ENCODE results near the gene KCNH1. TPM values are rescaled to one million over a fixed set of nuclear protein-coding genes. Genes with fewer than 3 reads are reported as not detected.

The KCNH1 gene
- total and polyA plus RNA-seq, 4 donors, result not detected

DNA sequence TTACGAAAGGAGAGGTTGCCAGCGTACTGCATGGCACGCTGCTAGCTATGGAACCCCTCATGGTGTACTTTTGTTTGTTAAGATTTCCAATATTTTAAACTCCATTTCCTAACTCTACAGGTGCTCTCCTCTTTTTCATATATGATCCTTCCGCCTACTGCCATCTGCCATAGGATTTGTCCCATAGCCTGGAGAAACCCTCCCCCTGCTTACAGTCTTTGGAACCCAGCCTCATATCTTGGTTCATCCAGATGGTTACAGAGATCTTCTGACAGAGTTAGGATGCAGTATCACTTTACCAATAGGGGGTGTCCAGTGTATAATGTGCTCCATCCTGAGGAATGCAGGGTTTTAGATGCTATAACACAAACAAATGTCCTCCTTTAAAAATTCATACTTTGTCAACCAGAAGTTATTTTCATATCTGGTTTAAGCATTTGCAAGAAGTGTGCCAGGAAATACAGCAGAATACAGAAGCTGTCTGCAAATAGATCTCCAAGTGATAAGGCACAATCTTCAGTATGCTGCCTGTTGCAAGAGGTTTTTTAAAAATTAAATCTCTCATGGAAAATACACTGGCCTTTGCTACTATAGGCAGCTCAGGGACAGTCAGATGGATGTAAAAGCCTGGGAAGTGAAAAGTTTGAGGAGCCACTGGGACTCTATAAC is 377.8 kb downstream of the KCNH1 start:
- WGBS, result 96% methylated on average over 4 of the region's 4 CpGs
- no peak for DNase-seq (ENCODE audit: low spot score)
- Histone ChIP-seq H3K36me3 (ENCODE audit: control insufficient read depth in 4 of 4, insufficient read depth in 3 of 4, low read depth in 1 of 4, low read length in 3 of 4) (no peaks in the 10 kb centered on the region), H3K4me3 (ENCODE audit: low read depth in 1 of 3, low read length in 3 of 3) (no peak overlapping the region), H3K9ac (ENCODE audit: low read depth in 1 of 2, low read length in 2 of 2) (no peak overlapping the region), H3K27me3 (ENCODE audit: control insufficient read depth in 4 of 4, insufficient read depth in 4 of 4, low read length in 3 of 4) (no peaks in the 10 kb centered on the region), H3K4me1 (ENCODE audit: control insufficient read depth in 4 of 4, insufficient read depth in 4 of 4, low read length in 3 of 4) (no peaks in the 10 kb centered on the region), H3K9me3 (ENCODE audit: control insufficient read depth in 4 of 4, low read length in 3 of 4) (no peaks in the 10 kb centered on the region), H3K27ac (ENCODE audit: low read depth in 1 of 2, low read length in 2 of 2) (no peak overlapping the region)
- TF ChIP-seq, protein P1, sequence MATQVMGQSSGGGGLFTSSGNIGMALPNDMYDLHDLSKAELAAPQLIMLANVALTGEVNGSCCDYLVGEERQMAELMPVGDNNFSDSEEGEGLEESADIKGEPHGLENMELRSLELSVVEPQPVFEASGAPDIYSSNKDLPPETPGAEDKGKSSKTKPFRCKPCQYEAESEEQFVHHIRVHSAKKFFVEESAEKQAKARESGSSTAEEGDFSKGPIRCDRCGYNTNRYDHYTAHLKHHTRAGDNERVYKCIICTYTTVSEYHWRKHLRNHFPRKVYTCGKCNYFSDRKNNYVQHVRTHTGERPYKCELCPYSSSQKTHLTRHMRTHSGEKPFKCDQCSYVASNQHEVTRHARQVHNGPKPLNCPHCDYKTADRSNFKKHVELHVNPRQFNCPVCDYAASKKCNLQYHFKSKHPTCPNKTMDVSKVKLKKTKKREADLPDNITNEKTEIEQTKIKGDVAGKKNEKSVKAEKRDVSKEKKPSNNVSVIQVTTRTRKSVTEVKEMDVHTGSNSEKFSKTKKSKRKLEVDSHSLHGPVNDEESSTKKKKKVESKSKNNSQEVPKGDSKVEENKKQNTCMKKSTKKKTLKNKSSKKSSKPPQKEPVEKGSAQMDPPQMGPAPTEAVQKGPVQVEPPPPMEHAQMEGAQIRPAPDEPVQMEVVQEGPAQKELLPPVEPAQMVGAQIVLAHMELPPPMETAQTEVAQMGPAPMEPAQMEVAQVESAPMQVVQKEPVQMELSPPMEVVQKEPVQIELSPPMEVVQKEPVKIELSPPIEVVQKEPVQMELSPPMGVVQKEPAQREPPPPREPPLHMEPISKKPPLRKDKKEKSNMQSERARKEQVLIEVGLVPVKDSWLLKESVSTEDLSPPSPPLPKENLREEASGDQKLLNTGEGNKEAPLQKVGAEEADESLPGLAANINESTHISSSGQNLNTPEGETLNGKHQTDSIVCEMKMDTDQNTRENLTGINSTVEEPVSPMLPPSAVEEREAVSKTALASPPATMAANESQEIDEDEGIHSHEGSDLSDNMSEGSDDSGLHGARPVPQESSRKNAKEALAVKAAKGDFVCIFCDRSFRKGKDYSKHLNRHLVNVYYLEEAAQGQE (IDR thresholded peaks at IDR 0.05), result no peak
- TF ChIP-seq FOXA1 (IDR thresholded peaks at IDR 0.05) (no peak), RAD21 (IDR thresholded peaks at IDR 0.05) (no peak), SP1 (IDR thresholded peaks at IDR 0.05) (no peak), NR2F2 (IDR thresholded peaks at IDR 0.05) (no peak), TAF1 (conservative IDR thresholded peaks at IDR 0.05) (no peak), HNF4A (conservative IDR thresholded peaks at IDR 0.05) (no peak), GABPA (IDR thresholded peaks at IDR 0.05 in 1 of 2, conservative IDR thresholded peaks at IDR 0.05 in 1 of 2) (no peak)
- TF ChIP-seq, protein P2, sequence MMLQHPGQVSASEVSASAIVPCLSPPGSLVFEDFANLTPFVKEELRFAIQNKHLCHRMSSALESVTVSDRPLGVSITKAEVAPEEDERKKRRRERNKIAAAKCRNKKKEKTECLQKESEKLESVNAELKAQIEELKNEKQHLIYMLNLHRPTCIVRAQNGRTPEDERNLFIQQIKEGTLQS (IDR thresholded peaks at IDR 0.05), result no peak
- TF ChIP-seq, protein P3, sequence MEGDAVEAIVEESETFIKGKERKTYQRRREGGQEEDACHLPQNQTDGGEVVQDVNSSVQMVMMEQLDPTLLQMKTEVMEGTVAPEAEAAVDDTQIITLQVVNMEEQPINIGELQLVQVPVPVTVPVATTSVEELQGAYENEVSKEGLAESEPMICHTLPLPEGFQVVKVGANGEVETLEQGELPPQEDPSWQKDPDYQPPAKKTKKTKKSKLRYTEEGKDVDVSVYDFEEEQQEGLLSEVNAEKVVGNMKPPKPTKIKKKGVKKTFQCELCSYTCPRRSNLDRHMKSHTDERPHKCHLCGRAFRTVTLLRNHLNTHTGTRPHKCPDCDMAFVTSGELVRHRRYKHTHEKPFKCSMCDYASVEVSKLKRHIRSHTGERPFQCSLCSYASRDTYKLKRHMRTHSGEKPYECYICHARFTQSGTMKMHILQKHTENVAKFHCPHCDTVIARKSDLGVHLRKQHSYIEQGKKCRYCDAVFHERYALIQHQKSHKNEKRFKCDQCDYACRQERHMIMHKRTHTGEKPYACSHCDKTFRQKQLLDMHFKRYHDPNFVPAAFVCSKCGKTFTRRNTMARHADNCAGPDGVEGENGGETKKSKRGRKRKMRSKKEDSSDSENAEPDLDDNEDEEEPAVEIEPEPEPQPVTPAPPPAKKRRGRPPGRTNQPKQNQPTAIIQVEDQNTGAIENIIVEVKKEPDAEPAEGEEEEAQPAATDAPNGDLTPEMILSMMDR (IDR thresholded peaks at IDR 0.05; ENCODE audit: low read depth, low read length, missing input control), result no peak

DNA sequence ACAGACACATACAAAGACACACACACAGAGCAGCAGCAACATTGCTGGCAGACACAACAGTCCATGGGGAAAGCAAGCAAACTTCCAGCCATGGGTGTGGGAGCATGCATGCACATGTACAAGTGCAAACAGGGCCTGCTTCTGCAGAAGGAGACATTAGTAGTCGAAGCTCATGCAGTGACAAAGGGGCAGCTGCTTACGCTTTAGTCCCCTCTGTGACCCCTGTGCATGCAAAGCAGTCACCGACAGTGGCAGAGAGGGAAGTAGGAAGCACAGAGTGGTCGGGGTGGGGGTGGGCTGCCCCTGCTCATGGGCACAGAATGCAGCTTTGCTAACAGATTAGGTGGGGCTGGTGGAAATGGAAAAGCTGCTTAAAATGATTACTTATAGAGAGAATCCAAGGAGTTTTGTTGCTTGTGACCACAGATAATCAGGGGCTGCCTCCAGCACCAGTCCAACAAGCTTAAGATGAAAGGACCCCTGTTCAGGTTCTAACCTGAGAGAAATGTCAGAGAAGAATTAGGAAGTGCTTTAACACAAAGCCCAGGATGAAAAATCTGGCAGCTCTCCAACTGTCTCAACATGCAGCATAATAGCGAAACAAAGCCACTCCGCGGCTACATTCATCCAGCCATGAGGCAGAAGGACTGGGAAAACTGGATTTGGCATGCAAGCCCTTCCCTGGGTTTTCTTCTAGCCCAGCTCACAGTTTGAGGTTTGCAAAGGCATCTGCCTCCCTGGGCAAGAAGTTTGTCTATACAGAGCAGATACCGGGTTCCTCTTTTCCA is 378.9 kb downstream of the KCNH1 start:
- Histone ChIP-seq H3K27me3 (ENCODE audit: control insufficient read depth in 4 of 4, insufficient read depth in 4 of 4, low read length in 3 of 4) (no peaks in the 10 kb centered on the region), H3K4me1 (ENCODE audit: control insufficient read depth in 4 of 4, insufficient read depth in 4 of 4, low read length in 3 of 4) (no peaks in the 10 kb centered on the region), H3K27ac (ENCODE audit: low read depth in 1 of 2, low read length in 2 of 2) (no peak overlapping the region), H3K9me3 (ENCODE audit: control insufficient read depth in 4 of 4, low read length in 3 of 4) (no peaks in the 10 kb centered on the region), H3K36me3 (ENCODE audit: control insufficient read depth in 4 of 4, insufficient read depth in 3 of 4, low read depth in 1 of 4, low read length in 3 of 4) (no peaks in the 10 kb centered on the region), H3K4me3 (ENCODE audit: low read depth in 1 of 3, low read length in 3 of 3) (no peak overlapping the region), H3K9ac (ENCODE audit: low read depth in 1 of 2, low read length in 2 of 2) (no peak overlapping the region)
- DNase-seq (ENCODE audit: low spot score), result no peak
- no peak for TF ChIP-seq YY1 (IDR thresholded peaks at IDR 0.05)
- no peak for TF ChIP-seq RXRA (IDR thresholded peaks at IDR 0.05)
- TF ChIP-seq FOXA1 (IDR thresholded peaks at IDR 0.05), result no peak
- TF ChIP-seq, protein P2 (IDR thresholded peaks at IDR 0.05), result no peak
- TF ChIP-seq, protein P1 (IDR thresholded peaks at IDR 0.05), result no peak
- no peak for TF ChIP-seq RAD21 (IDR thresholded peaks at IDR 0.05)
- TF ChIP-seq GABPA (IDR thresholded peaks at IDR 0.05 in 1 of 2, conservative IDR thresholded peaks at IDR 0.05 in 1 of 2), result no peak
- TF ChIP-seq NR2F2 (IDR thresholded peaks at IDR 0.05), result no peak
- TF ChIP-seq EGR1 (IDR thresholded peaks at IDR 0.05; ENCODE audit: low read depth in 2 of 2), result no peak
- TF ChIP-seq, protein P3 (IDR thresholded peaks at IDR 0.05; ENCODE audit: low read depth, low read length, missing input control), result no peak
- TF ChIP-seq FOXA2 (IDR thresholded peaks at IDR 0.05), result no peak
- no peak for TF ChIP-seq HNF4G (IDR thresholded peaks at IDR 0.05)
- 69% methylated on average over 8 of the region's 8 CpGs for WGBS
